Loucy (cell line): ENCODE results near the gene TAF1B.

Source experiments
- H2AFZ ChIP-seq: fragments of 200-600 bp; sonication (generic); 2 replicates; pipeline ENCODE4 v1.6.0; 2016; ENCODE audit warnings: antibody characterized with exemption, mild to moderate bottlenecking, low read length, moderate library complexity
- H3F3A ChIP-seq: fragments of 200-600 bp; 2 replicates; pipeline ENCODE4 v1.6.0; 2016; ENCODE audit warnings: antibody characterized with exemption, low read depth, mild to moderate bottlenecking
- H3K27me3 ChIP-seq: fragments of 200-600 bp; sonication (generic); 2 replicates; pipeline ENCODE4 v1.6.1; 2014; ENCODE audit warnings: low read length, mild to moderate bottlenecking; ENCODE audit not compliant: insufficient read depth, poor library complexity, severe bottlenecking
- H3K36me3 ChIP-seq: fragments of 200-600 bp; sonication (generic); 2 replicates; pipeline ENCODE4 v1.6.1; 2016; ENCODE audit warnings: low read length; ENCODE audit not compliant: insufficient read depth
- H3K4me1 ChIP-seq: fragments of 200-600 bp; sonication (generic); 2 replicates; pipeline ENCODE4 v1.5.1; 2014; ENCODE audit warnings: low read length, mild to moderate bottlenecking; ENCODE audit not compliant: insufficient read depth, poor library complexity, severe bottlenecking
- H3K4me2 ChIP-seq: fragments of 200-600 bp; sonication (generic); 2 replicates; pipeline ENCODE4 v1.6.0; 2014; ENCODE audit warnings: antibody characterized with exemption, low read length, low read depth, mild to moderate bottlenecking; ENCODE audit not compliant: poor library complexity, severe bottlenecking
- H3K4me3 ChIP-seq: fragments of 200-600 bp; sonication (generic); 2 replicates; pipeline ENCODE4 v1.5.1; 2014; ENCODE audit warnings: low read length, mild to moderate bottlenecking, mixed read lengths; ENCODE audit not compliant: poor library complexity, severe bottlenecking
- H3K79me2 ChIP-seq: fragments of 200-600 bp; sonication (generic); 2 replicates; pipeline ENCODE4 v1.6.1; 2014; ENCODE audit warnings: low read length; ENCODE audit not compliant: insufficient read depth
- H3K9ac ChIP-seq: fragments of 200-600 bp; sonication (generic); 2 replicates; pipeline ENCODE4 v1.6.0; 2014; ENCODE audit warnings: mild to moderate bottlenecking, low read depth, low read length, moderate library complexity; ENCODE audit not compliant: poor library complexity, severe bottlenecking
- H3K9me2 ChIP-seq: fragments of 200-600 bp; sonication (generic); replicated peaks from 2 replicates; pipeline ENCODE4 v1.6.1; 2016; ENCODE audit warnings: low read depth, low read length, mixed read lengths
- H3K9me3 ChIP-seq: fragments of 200-600 bp; sonication (generic); 2 replicates; pipeline ENCODE4 v1.6.1; 2014; ENCODE audit warnings: mild to moderate bottlenecking, antibody characterized with exemption, low read length, low read depth; ENCODE audit not compliant: insufficient read depth
- H4K20me1 ChIP-seq: fragments of 200-600 bp; sonication (generic); 2 replicates; pipeline ENCODE4 v1.6.0; 2014; ENCODE audit warnings: antibody characterized with exemption, low read length, mild to moderate bottlenecking; ENCODE audit not compliant: insufficient read depth, poor library complexity, severe bottlenecking
- CTCF ChIP-seq: fragments of 200-600 bp; sonication (generic); conservative IDR thresholded peaks from 2 replicates; pipeline ENCODE4 v1.5.1; 2014; ENCODE audit warnings: mild to moderate bottlenecking, antibody characterized with exemption, low read length
- EZH2phosphoT487 ChIP-seq: fragments of 200-600 bp; IDR thresholded peaks from 2 replicates; pipeline ENCODE4 v1.6.1; 2018; ENCODE audit warnings: antibody characterized with exemption, mild to moderate bottlenecking, moderate library complexity, borderline replicate concordance

TAF1B gene

GRCh38 chr2:9814129-9814868 is 29.0 kb upstream of the TAF1B start:
- no peak overlapping the region for H3K9ac ChIP-seq

GRCh38 chr2:9815076-9815475 is 28.2 kb upstream of the TAF1B start:
- Histone ChIP-seq H3K9ac (no peak overlapping the region), H3K4me3 (no peak overlapping the region), H2AFZ (no peak overlapping the region), H3K36me3 (no peaks in the 10 kb centered on the region), H3K9me2 (no peaks in the 10 kb centered on the region), H3K79me2 (no peaks in the 10 kb centered on the region), H4K20me1 (no peaks in the 10 kb centered on the region), H3K27me3 (no peaks in the 10 kb centered on the region), H3K4me2 (no peak overlapping the region), H3K4me1 (peaks cover 4% of the 10 kb centered on the region), H3K9me3 (no peaks in the 10 kb centered on the region), H3F3A (no peaks in the 10 kb centered on the region)
- TF ChIP-seq CTCF = no peak
- no peak for TF ChIP-seq EZH2phosphoT487

More at GRCh38 chr2:9814129-9814868, 29.0 kb upstream of the TAF1B start:
- Histone ChIP-seq H3K36me3 (no peaks in the 10 kb centered on the region), H2AFZ (0 out of 2 replicates have a peak overlapping the region, but pooled peaks have one; percentile 50), H3K9me3 (no peaks in the 10 kb centered on the region), H3K4me2 (peak overlapping the region; percentile 28), H3K4me3 (no peak overlapping the region), H3K27me3 (no peaks in the 10 kb centered on the region), H3K9me2 (no peaks in the 10 kb centered on the region), H3K4me1 (peaks cover 4% of the 10 kb centered on the region), H3F3A (no peaks in the 10 kb centered on the region), H3K79me2 (no peaks in the 10 kb centered on the region), H4K20me1 (no peaks in the 10 kb centered on the region)
- TF ChIP-seq CTCF = no peak
- no peak for TF ChIP-seq EZH2phosphoT487

- H3K4me3 ChIP-seq = no peak overlapping the region
- no peaks in the 10 kb centered on the region for H3K9me2 ChIP-seq
- H2AFZ ChIP-seq = 0 out of 2 replicates have a peak overlapping the region, but pooled peaks have one; percentile 55
- H4K20me1 ChIP-seq = no peaks in the 10 kb centered on the region
- no peaks in the 10 kb centered on the region for H3K79me2 ChIP-seq
- peaks cover 4% of the 10 kb centered on the region for H3K4me1 ChIP-seq
- H3K9me3 ChIP-seq = no peaks in the 10 kb centered on the region
- no peaks in the 10 kb centered on the region for H3K36me3 ChIP-seq
- H3K9ac ChIP-seq = no peak overlapping the region
- no peak overlapping the region for H3K4me2 ChIP-seq
- H3K27me3 ChIP-seq = no peaks in the 10 kb centered on the region
- TF ChIP-seq CTCF = no peak
- no peak for TF ChIP-seq EZH2phosphoT487
- no peaks in the 10 kb centered on the region for H3F3A ChIP-seq
These were observed 27.4 kb upstream of the TAF1B start for GRCh38 chr2:9815844-9816279.
